GM19351 (cell line): ENCODE measurements around the gene PRSS37.
"Not testable (repeated sequence)": the region's sequence is repeated elsewhere in the genome, so short reads cannot be mapped to it uniquely, and the experiment has no call there.

Experiments used
- ATAC-seq: cut with Tn5 transposase; IDR thresholded peaks from one replicate; pipeline ENCODE4 v1.9.1; 2021; ENCODE audit warnings: mild to moderate bottlenecking, moderate library complexity; ENCODE audit not compliant: unreplicated experiment

The PRSS37 gene

DNA sequence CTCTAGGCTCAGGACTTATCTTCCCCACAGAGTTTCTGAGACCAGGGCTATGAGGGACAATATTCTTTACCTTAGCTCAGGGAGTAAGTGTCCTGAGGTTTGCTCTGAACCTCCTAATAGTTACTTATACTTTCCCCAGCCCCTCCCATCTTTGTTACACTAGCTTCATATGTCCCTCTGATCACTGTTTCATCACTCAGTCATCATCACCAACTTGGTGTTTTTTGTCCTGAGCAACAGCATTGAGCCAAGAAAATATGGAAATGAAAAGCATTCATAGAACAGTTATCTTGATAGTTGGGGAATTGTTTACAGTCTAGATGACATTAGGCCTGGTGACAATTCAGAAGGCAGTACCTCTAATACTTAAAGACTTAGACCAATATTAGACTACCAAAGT is at the start of gene PRSS37:
TSS of gene PRSS37 (minus strand) at position 101 of the 400 bp plus-strand sequence. CDS start 436 bp downstream, outside the sequence.
- no peak for ATAC-seq

- ATAC-seq: no peak
These were observed 48.0 kb upstream of the PRSS37 start for GRCh38 chr7:141889321-141889720.

- peak; percentile 92 for ATAC-seq
These were observed 43.4 kb upstream of the PRSS37 start for GRCh38 chr7:141884539-141885225.

- ATAC-seq: no peak
These were observed 39.7 kb upstream of the PRSS37 start for GRCh38 chr7:141880960-141881359.

- ATAC-seq: no peak
These were observed 36.1 kb upstream of the PRSS37 start for GRCh38 chr7:141877365-141877764.

- ATAC-seq: no peak
These were observed 35.1 kb upstream of the PRSS37 start for GRCh38 chr7:141876371-141876770.

- no peak for ATAC-seq
These were observed 34.2 kb upstream of the PRSS37 start for GRCh38 chr7:141875453-141875852.

GRCh38 chr7:141874787-141875186 is 33.5 kb upstream of the PRSS37 start:
- ATAC-seq: no peak

DNA sequence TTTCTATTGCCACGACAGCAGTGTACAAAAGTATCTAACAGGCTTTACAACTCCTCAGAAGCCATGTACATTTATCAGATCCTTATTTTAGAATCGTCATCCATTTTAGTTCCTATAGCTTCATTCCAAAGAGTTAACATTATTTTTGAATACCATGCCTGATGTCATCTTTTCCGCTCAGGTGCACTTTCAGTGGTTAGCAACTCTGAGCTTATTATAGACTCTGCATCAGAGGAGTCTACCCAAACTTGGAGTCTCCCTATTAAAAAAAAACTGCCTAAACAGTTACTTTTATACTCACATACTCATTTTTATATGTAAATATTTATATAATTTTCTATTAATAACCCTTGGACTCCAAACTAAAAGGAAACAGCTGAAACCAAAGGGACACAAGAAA is 31.6 kb upstream of the PRSS37 start:
- peak; percentile 87 for ATAC-seq

GRCh38 chr7:141866974-141867373 is 25.7 kb upstream of the PRSS37 start:
- no peak for ATAC-seq

DNA sequence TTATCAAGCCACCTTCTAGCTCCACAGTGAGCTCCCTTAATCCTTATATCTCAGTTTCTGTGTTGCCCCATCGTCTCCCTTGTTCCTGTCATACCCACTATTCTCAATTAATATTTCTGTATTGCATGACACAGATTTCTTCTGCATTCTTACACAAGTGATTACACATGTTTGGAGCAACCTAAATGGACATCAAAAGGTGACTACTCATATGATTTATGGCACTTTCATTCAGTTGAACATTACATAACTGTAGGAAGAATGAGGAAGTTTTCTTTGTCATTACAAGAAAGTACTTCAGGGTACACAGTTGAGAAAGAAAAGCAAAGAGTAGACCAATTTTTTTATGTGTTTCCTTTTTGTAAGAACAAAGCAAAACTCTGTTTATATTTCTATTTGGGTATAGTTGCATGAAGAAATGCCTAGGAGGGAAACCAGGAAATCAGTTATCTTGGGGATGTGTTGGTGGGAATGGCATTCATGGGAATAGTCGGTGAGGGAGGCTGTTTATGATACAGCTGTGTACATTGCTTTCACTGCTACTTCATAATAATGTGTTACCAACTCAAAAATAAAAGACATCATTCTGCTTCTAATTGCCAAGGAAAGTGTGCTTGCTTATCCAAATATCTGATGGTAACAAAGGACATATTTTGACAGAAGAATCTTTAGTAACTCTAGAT is 23.6 kb upstream of the PRSS37 start:
- no peak for ATAC-seq

DNA sequence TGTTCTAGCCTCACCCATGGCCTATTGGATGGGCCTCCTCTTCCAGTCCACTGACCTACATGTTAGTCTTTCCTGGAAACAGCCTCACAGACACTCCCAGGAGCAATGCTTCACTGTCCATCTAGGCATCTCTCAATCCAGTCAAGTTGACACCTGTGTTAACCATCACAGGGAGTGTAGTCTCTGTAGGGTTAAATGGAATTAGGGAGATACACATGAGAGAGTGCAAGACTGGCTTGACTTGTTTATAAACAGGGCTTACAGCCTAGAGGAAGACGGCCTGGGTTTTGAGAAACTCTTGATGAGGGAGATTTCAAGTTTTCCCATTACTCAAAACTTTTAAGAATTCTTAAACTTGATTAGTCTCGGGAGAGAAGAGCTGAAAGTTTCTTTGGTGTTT is 18.9 kb upstream of the PRSS37 start:
- no peak for ATAC-seq

GRCh38 chr7:141847996-141848395 is 6.7 kb upstream of the PRSS37 start:
- ATAC-seq: no peak

GRCh38 chr7:141844256-141844655 is 3.0 kb upstream of the PRSS37 start:
- ATAC-seq: no peak

DNA sequence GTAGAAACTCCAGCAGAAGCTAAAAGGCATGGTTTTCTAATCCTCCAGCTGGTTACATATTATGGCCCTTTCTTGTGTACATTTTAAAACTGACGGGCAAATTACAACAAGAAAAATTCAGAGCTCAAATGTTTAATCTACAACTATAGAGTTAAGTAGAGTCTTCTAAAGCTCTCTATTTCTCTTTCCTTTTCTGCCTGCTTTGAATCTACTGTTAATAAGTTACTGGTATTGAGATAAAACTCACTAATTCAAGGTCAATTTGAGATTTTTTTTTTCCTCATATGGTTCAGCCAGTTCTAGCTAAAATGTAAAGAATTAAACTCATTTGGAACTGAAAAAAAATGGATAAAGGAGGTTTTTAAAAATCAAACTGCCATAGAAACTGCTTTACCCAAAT is 1.6 kb upstream of the PRSS37 start:
- ATAC-seq: no peak

GRCh38 chr7:141840708-141841107 is 577 bp downstream of the PRSS37 start:
- ATAC-seq: no peak

- ATAC-seq: no peak
These were observed 2.0 kb downstream of the PRSS37 start for GRCh38 chr7:141839256-141839655.

DNA sequence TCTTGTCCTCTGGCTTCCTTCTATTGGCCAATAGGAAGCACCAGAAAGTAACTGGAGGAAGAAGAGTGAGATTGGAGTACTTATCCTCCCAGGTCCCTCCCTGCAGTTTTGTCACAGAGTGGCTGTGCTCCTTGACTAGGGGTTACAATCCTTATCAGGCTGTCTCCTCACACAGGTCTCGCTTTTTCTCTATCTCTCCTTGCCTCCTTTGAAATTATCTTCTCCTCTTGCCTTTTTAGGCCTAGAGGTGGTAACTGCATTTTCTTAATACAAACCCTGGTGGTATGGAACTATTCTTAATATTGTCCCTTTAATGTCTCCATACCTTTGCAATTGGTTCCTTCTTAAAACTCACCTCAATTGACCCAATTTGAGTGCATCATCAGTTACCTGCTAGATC is 2.7 kb downstream of the PRSS37 start:
- no peak for ATAC-seq

GRCh38 chr7:141837683-141838082 is 3.6 kb downstream of the PRSS37 start:
- ATAC-seq: no peak

- ATAC-seq: not testable (repeated sequence)
These were observed 18.9 kb downstream of the PRSS37 start for GRCh38 chr7:141822432-141822831.

- no peak for ATAC-seq
These were observed 21.2 kb downstream of the PRSS37 start for GRCh38 chr7:141820067-141820466.

DNA sequence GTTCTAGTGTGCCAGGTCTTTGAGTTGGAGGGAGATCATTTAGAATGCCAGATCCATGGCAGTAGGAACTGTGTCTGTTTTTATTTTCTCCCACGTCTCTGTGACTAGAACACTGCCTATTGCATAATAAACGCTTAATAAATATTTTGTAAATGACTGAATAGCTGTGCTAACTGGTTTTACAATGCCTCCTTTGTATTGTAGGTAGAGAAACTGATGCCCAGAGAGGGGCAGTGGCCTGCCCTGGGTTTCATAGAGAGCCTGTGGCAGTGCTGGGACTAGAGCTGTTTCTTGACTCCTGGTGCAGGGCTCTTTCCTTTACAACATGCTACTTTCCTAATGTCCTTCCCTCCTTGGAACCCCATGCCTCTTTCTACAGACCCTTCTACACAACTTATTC is 48.8 kb downstream of the PRSS37 start:
- no peak for ATAC-seq

- ATAC-seq: no peak
These were observed 51.4 kb downstream of the PRSS37 start, which contains the start of gene TAS2R5 for GRCh38 chr7:141789917-141790316. Gene TAS2R5, plus strand, starts transcription at chr7:141790217. Its CDS starts 145 bp downstream, at chr7:141790362.
